Breast epithelium (tissue), 4 donors: ENCODE measurements around the gene NRL. TPM values are rescaled to one million over a fixed set of nuclear protein-coding genes. Genes with fewer than 3 reads are reported as not detected.

Experiments used
- DNase-seq, 2 donors: peaks; one replicate each; pipeline ENCODE4 v3.0.0-alpha.2; 2019; ENCODE audit warnings: low spot score in 2 of 2
- H3K27ac ChIP-seq, 2 donors: fragments of 200-600 bp; sonication (generic) in 1 of 2; one replicate each; pipeline ENCODE4 v1.5.1; 2016 to 2019; ENCODE audit warnings: mild to moderate bottlenecking in 1 of 2
- H3K27me3 ChIP-seq, 2 donors: fragments of 200-600 bp; sonication (generic) in 1 of 2; one replicate each; pipeline versions ENCODE4 v1.5.1 to v1.6.0; 2017 to 2019; ENCODE audit warnings: control low read depth in 1 of 2, mild to moderate bottlenecking in 1 of 2
- H3K36me3 ChIP-seq: fragments of 200-600 bp; one replicate; pipeline ENCODE4 v1.5.1; 2019
- H3K4me1 ChIP-seq, 2 donors: fragments of 200-600 bp; sonication (generic); one replicate each; pipeline ENCODE4 v1.5.1; 2016 to 2019; ENCODE audit warnings: control low read depth in 1 of 2
- H3K4me3 ChIP-seq, 3 donors: fragments of 200-600 bp; sonication (generic); 1 replicate in 2 of 3; 2 replicates in 1 of 3; pipeline ENCODE4 v1.5.1; 2016 to 2019; ENCODE audit warnings: mild to moderate bottlenecking in 3 of 3, moderate library complexity in 2 of 3
- H3K9me3 ChIP-seq, 2 donors: fragments of 200-600 bp; sonication (generic) in 1 of 2; one replicate each; pipeline ENCODE4 v1.5.1; 2016 to 2019; ENCODE audit warnings: control low read depth in 1 of 2
- POLR2A ChIP-seq: fragments of 450-650 bp; IDR thresholded peaks from one replicate; pipeline ENCODE4 v1.6.1; 2016; ENCODE audit warnings: antibody characterized with exemption, mild to moderate bottlenecking, moderate library complexity
- POLR2AphosphoS5 ChIP-seq, 3 donors: sonication (generic); formaldehyde crosslinking; IDR thresholded peaks; one replicate each; pipeline ENCODE4 v1.6.1; 2017; ENCODE audit warnings: antibody characterized with exemption in 3 of 3
- intact Hi-C: fragments of 100-400 bp; cut with DNase I; formaldehyde crosslinking; loops from one replicate; pipeline ENCODE4 v1.15.1; 2023; ENCODE audit warnings: low total_unique reads
- total RNA-seq, 3 donors: library from RNA; depleted of rRNA; stranded (reverse); fragments of >200 nt; gene quantifications; one replicate each; pipeline ENCODE4 v1.1.0, GENCODE V29; 2016
- TF ChIP-seq, protein P1 (sequence below), 3 donors: fragments of 450-650 bp; IDR thresholded peaks; one replicate each; pipeline ENCODE4 v1.5.1; 2016 to 2017; ENCODE audit warnings: antibody characterized with exemption in 3 of 3, mild to moderate bottlenecking in 3 of 3, moderate library complexity in 3 of 3

The NRL gene
- total RNA-seq, 3 donors from 2014 or later, result 2.1 to 5.6 (median 2.5) TPM

- intact Hi-C loops, result no loop called here
- TF ChIP-seq POLR2A (no peak), POLR2AphosphoS5 (IDR thresholded peaks at IDR 0.05) (no peak)
- TF ChIP-seq, protein P1, sequence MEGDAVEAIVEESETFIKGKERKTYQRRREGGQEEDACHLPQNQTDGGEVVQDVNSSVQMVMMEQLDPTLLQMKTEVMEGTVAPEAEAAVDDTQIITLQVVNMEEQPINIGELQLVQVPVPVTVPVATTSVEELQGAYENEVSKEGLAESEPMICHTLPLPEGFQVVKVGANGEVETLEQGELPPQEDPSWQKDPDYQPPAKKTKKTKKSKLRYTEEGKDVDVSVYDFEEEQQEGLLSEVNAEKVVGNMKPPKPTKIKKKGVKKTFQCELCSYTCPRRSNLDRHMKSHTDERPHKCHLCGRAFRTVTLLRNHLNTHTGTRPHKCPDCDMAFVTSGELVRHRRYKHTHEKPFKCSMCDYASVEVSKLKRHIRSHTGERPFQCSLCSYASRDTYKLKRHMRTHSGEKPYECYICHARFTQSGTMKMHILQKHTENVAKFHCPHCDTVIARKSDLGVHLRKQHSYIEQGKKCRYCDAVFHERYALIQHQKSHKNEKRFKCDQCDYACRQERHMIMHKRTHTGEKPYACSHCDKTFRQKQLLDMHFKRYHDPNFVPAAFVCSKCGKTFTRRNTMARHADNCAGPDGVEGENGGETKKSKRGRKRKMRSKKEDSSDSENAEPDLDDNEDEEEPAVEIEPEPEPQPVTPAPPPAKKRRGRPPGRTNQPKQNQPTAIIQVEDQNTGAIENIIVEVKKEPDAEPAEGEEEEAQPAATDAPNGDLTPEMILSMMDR (IDR thresholded peaks at IDR 0.05), result no peak
- H3K27me3 ChIP-seq, result no peaks in the 10 kb centered on the region
- DNase-seq, result no peak
- H3K9me3 ChIP-seq, result no peaks in the 10 kb centered on the region
- H3K27ac ChIP-seq, result peak overlapping the region; percentile 95 to 99
- no peaks in the 10 kb centered on the region for H3K36me3 ChIP-seq
- peaks cover 0 to 4% of the 10 kb centered on the region in 2 donors for H3K4me1 ChIP-seq
- peak overlapping the region; percentile 91 to 98 (median 93) for H3K4me3 ChIP-seq
Observed at GRCh38 chr14:24093207-24093900, 21.4 kb downstream of the NRL start.

DNA sequence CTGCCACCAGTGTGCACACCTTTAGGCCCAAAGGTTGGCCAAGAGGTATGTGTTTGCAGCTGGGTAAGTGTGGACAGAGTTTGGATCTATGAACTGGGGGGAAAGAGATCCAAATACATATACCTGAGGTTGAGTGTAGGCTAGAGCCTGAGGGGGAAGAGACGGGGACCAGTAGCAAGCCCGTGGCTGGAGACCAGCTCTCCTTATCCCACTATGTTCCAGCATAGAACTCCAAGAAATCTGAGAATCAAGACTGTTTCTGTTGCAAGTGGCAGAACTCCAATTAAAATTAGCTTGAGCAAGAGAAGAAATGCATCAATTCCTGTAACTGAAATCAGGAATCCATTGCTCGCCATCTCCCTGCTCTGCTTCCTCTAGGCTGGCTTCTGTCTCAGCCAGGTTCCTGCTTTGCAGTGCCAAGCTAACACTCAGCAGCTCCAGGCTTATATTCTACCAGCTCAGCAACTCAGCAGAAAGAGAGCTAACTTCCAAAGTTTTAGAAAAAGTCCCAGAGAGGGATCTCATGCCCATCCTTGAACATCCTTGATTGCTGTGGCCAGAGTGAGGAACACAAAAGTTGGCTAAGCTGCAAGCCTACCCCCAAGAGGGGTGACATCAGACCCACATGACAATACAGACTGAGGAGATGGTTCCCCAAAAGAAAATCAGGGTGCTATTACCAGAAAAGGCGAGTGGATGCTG, 22.1 kb downstream of the NRL start:
- TF ChIP-seq POLR2AphosphoS5 (IDR thresholded peaks at IDR 0.05) (no peak), POLR2A (no peak)
- TF ChIP-seq, protein P1 (IDR thresholded peaks at IDR 0.05), result no peak
- peaks cover 0 to 4% of the 10 kb centered on the region in 2 donors for H3K4me1 ChIP-seq
- H3K27me3 ChIP-seq, result no peaks in the 10 kb centered on the region
- H3K36me3 ChIP-seq, result no peaks in the 10 kb centered on the region
- intact Hi-C loops, result no loop called here
- peak overlapping the region; percentile 95 to 99 for H3K27ac ChIP-seq
- H3K4me3 ChIP-seq, result no peak overlapping the region
- no peak for DNase-seq
- H3K9me3 ChIP-seq, result no peaks in the 10 kb centered on the region

DNA sequence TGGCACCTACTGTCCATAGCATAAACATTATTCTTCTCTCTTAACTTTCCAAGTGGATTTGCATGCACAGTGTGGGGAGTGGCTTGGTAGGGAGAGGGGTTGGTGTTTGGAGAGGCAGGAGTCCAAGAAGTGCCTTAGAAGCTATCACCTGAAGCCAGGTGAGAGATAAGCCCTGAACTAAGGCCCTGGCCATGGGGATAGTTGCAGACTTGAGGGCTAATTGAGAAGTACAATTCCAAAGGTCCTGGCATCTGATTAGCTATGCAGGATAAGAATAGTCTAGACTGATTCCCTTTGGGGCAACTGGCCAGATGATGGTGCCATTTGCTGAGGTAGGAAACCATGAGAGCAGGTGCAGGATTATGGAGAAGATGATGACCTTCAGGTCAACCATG, 22.6 kb downstream of the NRL start:
- TF ChIP-seq, protein P1 (IDR thresholded peaks at IDR 0.05), result no peak
- TF ChIP-seq POLR2A (no peak), POLR2AphosphoS5 (IDR thresholded peaks at IDR 0.05) (no peak)
- DNase-seq, result no peak
- Histone ChIP-seq H3K9me3 (no peaks in the 10 kb centered on the region), H3K27ac (no peak overlapping the region), H3K36me3 (no peaks in the 10 kb centered on the region), H3K4me1 (peaks cover 0 to 4% of the 10 kb centered on the region in 2 donors), H3K27me3 (no peaks in the 10 kb centered on the region), H3K4me3 (no peak overlapping the region)
- intact Hi-C loops, result no loop called here

- no peak for DNase-seq
- intact Hi-C loops, result no loop called here
Observed at GRCh38 chr14:24089890-24090289, 24.9 kb downstream of the NRL start.

More at GRCh38 chr14:24089890-24090289, 24.9 kb downstream of the NRL start:
- Histone ChIP-seq H3K36me3 (no peaks in the 10 kb centered on the region), H3K4me3 (no peak overlapping the region), H3K9me3 (no peaks in the 10 kb centered on the region), H3K4me1 (no peaks in the 10 kb centered on the region), H3K27ac (no peak overlapping the region), H3K27me3 (no peaks in the 10 kb centered on the region)
- no peak for TF ChIP-seq POLR2A
- TF ChIP-seq, protein P1 (IDR thresholded peaks at IDR 0.05), result no peak
- no peak for TF ChIP-seq POLR2AphosphoS5 (IDR thresholded peaks at IDR 0.05)
